ENCODE data around the gene PRKG2. TPM values are rescaled to one million over a fixed set of nuclear protein-coding genes. Genes with fewer than 3 reads are reported as not detected.

PRKG2 gene
- polyA plus RNA-seq, 2 donors = 0.45 to 0.59 TPM

GRCh38 chr4:81198609-81199008, 16.4 kb downstream of the PRKG2 start:
- H3K9me3 ChIP-seq (ENCODE audit: control insufficient read depth in 2 of 2, insufficient read depth in 1 of 2, low read depth in 1 of 2, low read length in 1 of 2) = no peaks in the 10 kb centered on the region
- no peaks in the 10 kb centered on the region for H3K4me1 ChIP-seq (ENCODE audit: control insufficient read depth in 2 of 2, insufficient read depth in 2 of 2, low read length in 1 of 2)
- WGBS, 2 donors = 79 to 81% methylated on average over 1 of the region's 1 CpG
- no peak overlapping the region for H3K4me3 ChIP-seq (ENCODE audit: low read depth in 1 of 2, low read length in 2 of 2)
- no peaks in the 10 kb centered on the region for H3K27me3 ChIP-seq (ENCODE audit: control insufficient read depth in 1 of 2, insufficient read depth in 2 of 2, low read length in 2 of 2)
- no peaks in the 10 kb centered on the region for H3K36me3 ChIP-seq (ENCODE audit: control insufficient read depth in 2 of 2, insufficient read depth in 2 of 2, low read length in 1 of 2)
- H3K27ac ChIP-seq (ENCODE audit: low read depth in 2 of 2, low read length in 1 of 2) = no peak overlapping the region

- H3K27ac ChIP-seq (ENCODE audit: low read depth in 2 of 2, low read length in 1 of 2) = no peak overlapping the region
- WGBS, 2 donors = 34 to 39% methylated on average over 4 of the region's 4 CpGs
- H3K36me3 ChIP-seq (ENCODE audit: control insufficient read depth in 2 of 2, insufficient read depth in 2 of 2, low read length in 1 of 2) = no peaks in the 10 kb centered on the region
- H3K4me1 ChIP-seq (ENCODE audit: control insufficient read depth in 2 of 2, insufficient read depth in 2 of 2, low read length in 1 of 2) = no peaks in the 10 kb centered on the region
- no peaks in the 10 kb centered on the region for H3K27me3 ChIP-seq (ENCODE audit: control insufficient read depth in 1 of 2, insufficient read depth in 2 of 2, low read length in 2 of 2)
- no peaks in the 10 kb centered on the region for H3K9me3 ChIP-seq (ENCODE audit: control insufficient read depth in 2 of 2, insufficient read depth in 1 of 2, low read depth in 1 of 2, low read length in 1 of 2)
- H3K4me3 ChIP-seq (ENCODE audit: low read depth in 1 of 2, low read length in 2 of 2) = no peak overlapping the region
Measured at GRCh38 chr4:81197864-81198524, 17.0 kb downstream of the PRKG2 start.

DNA sequence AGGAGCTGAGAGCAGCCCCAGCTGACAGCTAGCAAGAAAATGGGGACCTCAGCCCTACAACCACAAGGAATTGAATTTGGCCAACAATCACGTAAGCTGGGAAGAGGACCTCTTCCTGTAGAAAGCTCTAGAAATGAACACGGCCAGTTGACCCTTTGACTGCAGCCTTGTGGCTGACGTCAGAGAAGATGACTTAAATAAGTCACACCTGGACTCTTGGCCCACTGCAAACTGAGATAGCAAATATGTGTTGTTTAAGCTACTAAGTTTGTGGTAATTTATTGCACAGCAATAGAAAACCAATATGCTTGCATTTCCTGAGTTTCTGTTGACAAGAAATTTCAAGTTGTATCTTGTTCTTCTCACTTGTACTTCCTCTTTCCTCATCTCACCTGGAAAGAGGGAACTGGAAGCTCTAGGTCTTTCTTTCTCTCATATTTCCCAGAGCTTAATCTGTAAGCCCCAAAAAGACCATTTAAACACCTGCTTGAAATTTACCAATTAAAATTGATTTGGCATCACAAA, 18.8 kb downstream of the PRKG2 start:
- H3K9me3 ChIP-seq (ENCODE audit: control insufficient read depth in 2 of 2, insufficient read depth in 1 of 2, low read depth in 1 of 2, low read length in 1 of 2) = no peaks in the 10 kb centered on the region
- no peak overlapping the region for H3K27ac ChIP-seq (ENCODE audit: low read depth in 2 of 2, low read length in 1 of 2)
- no peaks in the 10 kb centered on the region for H3K4me1 ChIP-seq (ENCODE audit: control insufficient read depth in 2 of 2, insufficient read depth in 2 of 2, low read length in 1 of 2)
- no peak overlapping the region for H3K4me3 ChIP-seq (ENCODE audit: low read depth in 1 of 2, low read length in 2 of 2)
- WGBS, 2 donors = 70 to 71% methylated on average over 3 of the region's 3 CpGs
- no peaks in the 10 kb centered on the region for H3K27me3 ChIP-seq (ENCODE audit: control insufficient read depth in 1 of 2, insufficient read depth in 2 of 2, low read length in 2 of 2)
- H3K36me3 ChIP-seq (ENCODE audit: control insufficient read depth in 2 of 2, insufficient read depth in 2 of 2, low read length in 1 of 2) = no peaks in the 10 kb centered on the region

DNA sequence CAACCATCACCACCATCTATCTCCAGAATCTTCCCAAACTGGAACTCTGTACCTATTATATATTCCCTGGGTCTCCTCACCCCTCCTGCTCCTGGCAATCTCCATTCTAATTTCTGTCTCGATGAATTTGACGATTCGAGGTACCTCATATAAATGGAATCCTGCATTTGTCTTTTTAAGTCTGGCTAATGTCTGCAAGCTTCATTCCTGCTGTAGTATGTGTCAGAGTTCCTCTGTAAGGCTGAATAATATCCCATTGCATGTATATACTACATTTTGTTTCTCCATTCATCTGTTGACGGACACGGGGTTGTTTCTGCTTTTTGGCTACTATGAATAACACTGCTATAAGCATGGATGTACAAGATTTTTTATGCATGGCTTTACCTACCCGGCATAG, 19.5 kb downstream of the PRKG2 start:
- 84 to 87% methylated on average over 6 of the region's 6 CpGs for WGBS, 2 donors
- Histone ChIP-seq H3K27ac (ENCODE audit: low read depth in 2 of 2, low read length in 1 of 2) (no peak overlapping the region), H3K4me1 (ENCODE audit: control insufficient read depth in 2 of 2, insufficient read depth in 2 of 2, low read length in 1 of 2) (no peaks in the 10 kb centered on the region)

DNA sequence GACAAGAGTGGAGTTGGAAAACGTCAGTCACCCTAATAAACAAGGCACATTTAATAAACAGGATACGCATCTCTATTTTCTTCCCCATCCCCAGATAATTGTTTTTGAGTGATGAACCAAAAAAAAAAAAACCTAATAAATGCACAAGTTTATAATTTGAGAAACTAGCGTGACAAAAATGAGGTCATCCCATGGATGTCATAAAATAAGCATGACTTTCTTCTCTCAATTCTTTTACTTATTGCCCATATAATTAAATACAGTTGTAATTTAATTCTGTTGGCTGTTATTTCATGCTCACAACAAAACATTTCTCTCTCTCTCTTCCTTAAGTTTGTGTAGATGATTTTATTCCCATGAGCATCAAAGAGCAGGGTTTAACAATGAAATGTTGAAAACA, 20.7 kb downstream of the PRKG2 start:
- WGBS, 2 donors = 79 to 85% methylated on average over 3 of the region's 3 CpGs
- no peaks in the 10 kb centered on the region for H3K27me3 ChIP-seq (ENCODE audit: control insufficient read depth in 1 of 2, insufficient read depth in 2 of 2, low read length in 2 of 2)

More for the DNA sequence above, 19.5 kb downstream of the PRKG2 start:
- Histone ChIP-seq H3K36me3 (ENCODE audit: control insufficient read depth in 2 of 2, insufficient read depth in 2 of 2, low read length in 1 of 2) (no peaks in the 10 kb centered on the region), H3K9me3 (ENCODE audit: control insufficient read depth in 2 of 2, insufficient read depth in 1 of 2, low read depth in 1 of 2, low read length in 1 of 2) (no peaks in the 10 kb centered on the region), H3K27me3 (ENCODE audit: control insufficient read depth in 1 of 2, insufficient read depth in 2 of 2, low read length in 2 of 2) (no peaks in the 10 kb centered on the region), H3K4me3 (ENCODE audit: low read depth in 1 of 2, low read length in 2 of 2) (no peak overlapping the region)

DNA sequence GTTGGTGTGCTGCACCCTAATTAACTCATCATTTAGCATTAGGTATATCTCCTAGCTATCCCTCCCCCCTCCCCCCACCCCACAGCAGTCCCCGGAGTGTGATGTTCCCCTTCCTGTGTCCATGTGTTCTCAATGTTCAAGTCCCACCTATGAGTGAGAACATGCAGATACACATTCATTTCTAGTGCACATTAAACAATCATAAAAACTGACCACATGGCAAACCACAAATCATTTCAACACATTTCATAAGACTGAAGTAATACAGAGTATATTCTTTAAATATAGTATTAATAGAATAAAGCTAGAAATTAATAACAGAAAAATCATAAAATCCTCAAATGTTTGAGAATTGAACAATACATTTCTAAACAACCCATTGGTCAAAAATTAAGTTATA, 34.1 kb downstream of the PRKG2 start:
- H3K27ac ChIP-seq (ENCODE audit: low read depth in 2 of 2, low read length in 1 of 2) = no peak overlapping the region
- H3K36me3 ChIP-seq (ENCODE audit: control insufficient read depth in 2 of 2, insufficient read depth in 2 of 2, low read length in 1 of 2) = no peaks in the 10 kb centered on the region
- H3K9me3 ChIP-seq (ENCODE audit: control insufficient read depth in 2 of 2, insufficient read depth in 1 of 2, low read depth in 1 of 2, low read length in 1 of 2) = no peaks in the 10 kb centered on the region
- no peaks in the 10 kb centered on the region for H3K4me1 ChIP-seq (ENCODE audit: control insufficient read depth in 2 of 2, insufficient read depth in 2 of 2, low read length in 1 of 2)
- no peak overlapping the region for H3K4me3 ChIP-seq (ENCODE audit: low read depth in 1 of 2, low read length in 2 of 2)
- H3K27me3 ChIP-seq (ENCODE audit: control insufficient read depth in 1 of 2, insufficient read depth in 2 of 2, low read length in 2 of 2) = no peaks in the 10 kb centered on the region
- WGBS, 2 donors = 42 to 57% methylated on average over 1 of the region's 1 CpG

More for the DNA sequence above, 20.7 kb downstream of the PRKG2 start:
- no peaks in the 10 kb centered on the region for H3K4me1 ChIP-seq (ENCODE audit: control insufficient read depth in 2 of 2, insufficient read depth in 2 of 2, low read length in 1 of 2)
- no peaks in the 10 kb centered on the region for H3K36me3 ChIP-seq (ENCODE audit: control insufficient read depth in 2 of 2, insufficient read depth in 2 of 2, low read length in 1 of 2)
- no peak overlapping the region for H3K4me3 ChIP-seq (ENCODE audit: low read depth in 1 of 2, low read length in 2 of 2)
- no peaks in the 10 kb centered on the region for H3K9me3 ChIP-seq (ENCODE audit: control insufficient read depth in 2 of 2, insufficient read depth in 1 of 2, low read depth in 1 of 2, low read length in 1 of 2)
- H3K27ac ChIP-seq (ENCODE audit: low read depth in 2 of 2, low read length in 1 of 2) = no peak overlapping the region

DNA sequence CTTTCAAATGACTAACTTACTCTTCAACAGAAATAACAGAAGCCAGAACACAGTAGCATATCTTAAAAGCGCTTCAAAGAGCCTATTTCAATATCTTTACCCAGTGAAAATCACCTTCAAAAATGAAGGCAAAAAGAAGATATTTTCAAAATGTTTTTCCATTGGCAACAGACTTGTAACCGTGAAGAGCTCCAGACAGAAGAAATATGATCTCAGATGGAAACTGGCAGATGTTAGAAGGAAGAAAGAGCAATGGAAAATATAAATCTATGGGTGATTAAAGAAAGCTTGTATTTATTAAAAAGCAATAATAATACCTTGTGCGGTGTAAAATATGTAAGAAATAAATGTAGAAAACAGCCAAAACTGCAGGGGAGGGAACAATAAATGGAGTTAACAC, 35.7 kb downstream of the PRKG2 start:
- no peaks in the 10 kb centered on the region for H3K9me3 ChIP-seq (ENCODE audit: control insufficient read depth in 2 of 2, insufficient read depth in 1 of 2, low read depth in 1 of 2, low read length in 1 of 2)
- H3K27me3 ChIP-seq (ENCODE audit: control insufficient read depth in 1 of 2, insufficient read depth in 2 of 2, low read length in 2 of 2) = no peaks in the 10 kb centered on the region
- H3K36me3 ChIP-seq (ENCODE audit: control insufficient read depth in 2 of 2, insufficient read depth in 2 of 2, low read length in 1 of 2) = no peaks in the 10 kb centered on the region
- no peak overlapping the region for H3K4me3 ChIP-seq (ENCODE audit: low read depth in 1 of 2, low read length in 2 of 2)
- no peak overlapping the region for H3K27ac ChIP-seq (ENCODE audit: low read depth in 2 of 2, low read length in 1 of 2)
- no peaks in the 10 kb centered on the region for H3K4me1 ChIP-seq (ENCODE audit: control insufficient read depth in 2 of 2, insufficient read depth in 2 of 2, low read length in 1 of 2)
- WGBS, 2 donors = 84% methylated on average over 3 of the region's 3 CpGs

- Histone ChIP-seq H3K36me3 (ENCODE audit: control insufficient read depth in 2 of 2, insufficient read depth in 2 of 2, low read length in 1 of 2) (no peaks in the 10 kb centered on the region), H3K27me3 (ENCODE audit: control insufficient read depth in 1 of 2, insufficient read depth in 2 of 2, low read length in 2 of 2) (no peaks in the 10 kb centered on the region), H3K4me1 (ENCODE audit: control insufficient read depth in 2 of 2, insufficient read depth in 2 of 2, low read length in 1 of 2) (no peaks in the 10 kb centered on the region), H3K4me3 (ENCODE audit: low read depth in 1 of 2, low read length in 2 of 2) (no peak overlapping the region), H3K9me3 (ENCODE audit: control insufficient read depth in 2 of 2, insufficient read depth in 1 of 2, low read depth in 1 of 2, low read length in 1 of 2) (no peaks in the 10 kb centered on the region), H3K27ac (ENCODE audit: low read depth in 2 of 2, low read length in 1 of 2) (no peak overlapping the region)
- WGBS, 2 donors = 46 to 66% methylated on average over 1 of the region's 1 CpG
Measured at GRCh38 chr4:81173213-81173612, 41.8 kb downstream of the PRKG2 start.

DNA sequence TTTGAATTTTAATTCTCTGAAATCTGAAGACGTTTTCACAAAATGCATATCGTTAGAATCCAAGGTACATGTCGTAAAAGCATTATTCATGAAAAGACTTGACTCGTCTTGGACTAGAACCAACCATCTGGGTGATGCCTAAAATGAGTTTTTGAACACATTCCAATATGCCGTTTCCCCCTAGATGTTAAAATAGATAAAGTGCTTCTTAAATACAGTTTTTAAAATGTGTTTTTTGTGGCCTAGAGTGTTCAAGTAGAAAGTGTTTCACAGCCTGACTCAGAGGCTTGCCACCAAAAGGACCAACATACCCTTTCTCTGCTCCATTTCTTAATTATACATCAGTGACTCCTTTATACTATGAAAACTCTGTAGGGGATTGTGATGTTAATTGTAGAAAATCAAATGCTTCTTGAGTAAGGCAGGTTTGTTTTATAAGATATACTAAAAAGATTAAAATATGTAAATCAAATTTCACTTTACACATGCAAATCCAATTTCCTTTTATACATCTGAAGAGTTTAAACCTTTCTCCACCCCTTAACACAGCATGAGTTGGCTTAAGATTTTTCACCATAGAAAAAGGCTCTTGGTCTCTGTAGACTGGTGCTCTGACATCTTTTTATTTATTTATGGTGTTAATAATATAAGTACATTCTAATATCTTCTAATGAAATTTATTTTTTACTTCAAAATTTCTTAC, 48.4 kb downstream of the PRKG2 start:
- H3K27me3 ChIP-seq (ENCODE audit: control insufficient read depth in 1 of 2, insufficient read depth in 2 of 2, low read length in 2 of 2) = no peaks in the 10 kb centered on the region
- H3K36me3 ChIP-seq (ENCODE audit: control insufficient read depth in 2 of 2, insufficient read depth in 2 of 2, low read length in 1 of 2) = no peaks in the 10 kb centered on the region
- no peak overlapping the region for H3K27ac ChIP-seq (ENCODE audit: low read depth in 2 of 2, low read length in 1 of 2)
- H3K9me3 ChIP-seq (ENCODE audit: control insufficient read depth in 2 of 2, insufficient read depth in 1 of 2, low read depth in 1 of 2, low read length in 1 of 2) = no peaks in the 10 kb centered on the region
- 24 to 29% methylated on average over 5 of the region's 5 CpGs for WGBS, 2 donors
- no peaks in the 10 kb centered on the region for H3K4me1 ChIP-seq (ENCODE audit: control insufficient read depth in 2 of 2, insufficient read depth in 2 of 2, low read length in 1 of 2)
- no peak overlapping the region for H3K4me3 ChIP-seq (ENCODE audit: low read depth in 1 of 2, low read length in 2 of 2)
